Measurements from ENCODE around the gene MAPK8IP1.

MAPK8IP1 gene

GRCh38 chr11:45860348-45860747 is 25.1 kb upstream of the MAPK8IP1 start:
- DNase-seq: no peak

GRCh38 chr11:45860764-45861510 is 24.5 kb upstream of the MAPK8IP1 start:
- no peak for DNase-seq

GRCh38 chr11:45864041-45864440 is 21.4 kb upstream of the MAPK8IP1 start:
- no peak for DNase-seq

GRCh38 chr11:45869551-45869950 is 15.9 kb upstream of the MAPK8IP1 start:
- no peak for DNase-seq

GRCh38 chr11:45870706-45871105 is 14.7 kb upstream of the MAPK8IP1 start:
- no peak for DNase-seq

- no peak for DNase-seq
Measured at GRCh38 chr11:45871638-45872037, 13.8 kb upstream of the MAPK8IP1 start.

GRCh38 chr11:45872651-45873356 is 12.6 kb upstream of the MAPK8IP1 start:
- peak in 2 of 5 donors; percentile 17 for DNase-seq

- no peak for DNase-seq
Measured at GRCh38 chr11:45876401-45876800, 9.1 kb upstream of the MAPK8IP1 start.

- no peak for DNase-seq
Measured at GRCh38 chr11:45877221-45877620, 8.2 kb upstream of the MAPK8IP1 start.

- DNase-seq: no peak
Measured at GRCh38 chr11:45877845-45878244, 7.6 kb upstream of the MAPK8IP1 start.

GRCh38 chr11:45879803-45880686 is 5.4 kb upstream of the MAPK8IP1 start:
- DNase-seq: no peak

- no peak for DNase-seq
Measured at GRCh38 chr11:45880772-45881570, 4.5 kb upstream of the MAPK8IP1 start.

- DNase-seq: no peak
Measured at GRCh38 chr11:45881708-45882368, 3.6 kb upstream of the MAPK8IP1 start.

- DNase-seq: no peak
Measured at GRCh38 chr11:45884596-45885185, 760 bp upstream of the MAPK8IP1 start.

GRCh38 chr11:45885921-45886721 is 670 bp downstream of the MAPK8IP1 start:
- no peak for DNase-seq

- DNase-seq: no peak
Measured at GRCh38 chr11:45886816-45887520, 1.5 kb downstream of the MAPK8IP1 start.

- DNase-seq: no peak
Measured at GRCh38 chr11:45887587-45887986, 2.1 kb downstream of the MAPK8IP1 start.

GRCh38 chr11:45889555-45889954 is 4.1 kb downstream of the MAPK8IP1 start:
- DNase-seq: no peak

- DNase-seq: no peak
Measured at GRCh38 chr11:45889966-45890365, 4.5 kb downstream of the MAPK8IP1 start.

Measured in T-helper 1 cell (primary cell).